ENCODE results near the gene CCDC126.

CCDC126 gene

DNA sequence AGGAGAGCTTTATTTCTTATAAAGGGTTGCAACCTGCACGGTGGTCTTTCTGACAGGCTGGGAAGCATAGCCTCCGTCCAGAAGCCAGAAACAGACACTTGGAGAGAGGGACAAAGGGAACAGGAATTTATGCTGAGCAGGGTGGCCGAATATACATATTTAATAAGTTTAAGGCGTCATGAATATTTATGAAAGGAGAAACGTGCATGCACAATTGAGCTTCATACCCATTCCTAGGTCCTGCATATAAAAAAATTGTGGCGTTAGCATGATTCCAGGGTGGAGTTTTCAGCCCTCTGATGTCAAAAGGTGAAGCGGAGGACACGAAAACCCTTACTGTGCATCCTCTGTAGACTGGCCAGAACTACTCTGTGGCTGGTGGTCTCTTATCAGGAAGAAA, 10.7 kb downstream of the CCDC126 start:
- H3K27ac ChIP-seq = no peak overlapping the region
- peaks cover 6% of the 10 kb centered on the region for H3K79me2 ChIP-seq
- H3K9ac ChIP-seq = no peak overlapping the region

DNA sequence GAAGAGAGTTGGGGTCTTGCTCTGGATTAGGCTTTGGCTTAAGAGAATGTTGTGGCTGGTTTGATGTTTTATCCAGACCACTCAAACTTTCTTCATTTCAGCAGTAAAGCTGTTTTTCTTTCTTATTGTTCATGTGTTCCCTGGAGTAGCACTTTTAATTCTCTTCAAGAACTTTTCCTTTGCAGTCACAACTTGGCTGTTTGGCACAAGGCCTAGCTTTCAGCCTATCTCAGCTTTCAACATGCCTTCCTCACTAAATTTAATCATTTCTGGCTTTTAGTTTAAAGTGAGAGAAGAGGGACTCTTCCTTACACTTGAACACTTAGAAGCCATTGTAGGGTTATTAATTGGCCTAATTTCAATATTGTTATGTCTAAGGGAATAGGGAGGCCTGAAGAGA, 18.1 kb downstream of the CCDC126 start:
- peaks cover 17% of the 10 kb centered on the region for H3K79me2 ChIP-seq
- H3K27ac ChIP-seq = no peak overlapping the region
- no peak overlapping the region for H2AFZ ChIP-seq
- H3K36me3 ChIP-seq (ENCODE audit: control insufficient read depth, insufficient read depth, low read length) = no peaks in the 10 kb centered on the region
- no peaks in the 10 kb centered on the region for H3K4me1 ChIP-seq
- TF ChIP-seq, protein P1, sequence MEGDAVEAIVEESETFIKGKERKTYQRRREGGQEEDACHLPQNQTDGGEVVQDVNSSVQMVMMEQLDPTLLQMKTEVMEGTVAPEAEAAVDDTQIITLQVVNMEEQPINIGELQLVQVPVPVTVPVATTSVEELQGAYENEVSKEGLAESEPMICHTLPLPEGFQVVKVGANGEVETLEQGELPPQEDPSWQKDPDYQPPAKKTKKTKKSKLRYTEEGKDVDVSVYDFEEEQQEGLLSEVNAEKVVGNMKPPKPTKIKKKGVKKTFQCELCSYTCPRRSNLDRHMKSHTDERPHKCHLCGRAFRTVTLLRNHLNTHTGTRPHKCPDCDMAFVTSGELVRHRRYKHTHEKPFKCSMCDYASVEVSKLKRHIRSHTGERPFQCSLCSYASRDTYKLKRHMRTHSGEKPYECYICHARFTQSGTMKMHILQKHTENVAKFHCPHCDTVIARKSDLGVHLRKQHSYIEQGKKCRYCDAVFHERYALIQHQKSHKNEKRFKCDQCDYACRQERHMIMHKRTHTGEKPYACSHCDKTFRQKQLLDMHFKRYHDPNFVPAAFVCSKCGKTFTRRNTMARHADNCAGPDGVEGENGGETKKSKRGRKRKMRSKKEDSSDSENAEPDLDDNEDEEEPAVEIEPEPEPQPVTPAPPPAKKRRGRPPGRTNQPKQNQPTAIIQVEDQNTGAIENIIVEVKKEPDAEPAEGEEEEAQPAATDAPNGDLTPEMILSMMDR (IDR thresholded peaks at IDR 0.05) = no peak
- no peak overlapping the region for H3K9ac ChIP-seq
- no peak overlapping the region for H3K4me3 ChIP-seq (ENCODE audit: low read depth, low read length)
- H3K9me3 ChIP-seq (ENCODE audit: control insufficient read depth, low read length) = no peaks in the 10 kb centered on the region
- H3K27me3 ChIP-seq (ENCODE audit: control insufficient read depth, insufficient read depth, low read length) = no peaks in the 10 kb centered on the region
- no peak overlapping the region for H3K4me2 ChIP-seq (ENCODE audit: low read length)

More for the DNA sequence above, 10.7 kb downstream of the CCDC126 start:
- Histone ChIP-seq H2AFZ (no peak overlapping the region), H3K4me3 (ENCODE audit: low read depth, low read length) (no peak overlapping the region), H3K4me2 (ENCODE audit: low read length) (no peak overlapping the region), H3K9me3 (ENCODE audit: control insufficient read depth, low read length) (no peaks in the 10 kb centered on the region), H3K27me3 (ENCODE audit: control insufficient read depth, insufficient read depth, low read length) (no peaks in the 10 kb centered on the region), H3K36me3 (ENCODE audit: control insufficient read depth, insufficient read depth, low read length) (no peaks in the 10 kb centered on the region), H3K4me1 (no peaks in the 10 kb centered on the region)
- TF ChIP-seq, protein P1 (IDR thresholded peaks at IDR 0.05) = no peak

DNA sequence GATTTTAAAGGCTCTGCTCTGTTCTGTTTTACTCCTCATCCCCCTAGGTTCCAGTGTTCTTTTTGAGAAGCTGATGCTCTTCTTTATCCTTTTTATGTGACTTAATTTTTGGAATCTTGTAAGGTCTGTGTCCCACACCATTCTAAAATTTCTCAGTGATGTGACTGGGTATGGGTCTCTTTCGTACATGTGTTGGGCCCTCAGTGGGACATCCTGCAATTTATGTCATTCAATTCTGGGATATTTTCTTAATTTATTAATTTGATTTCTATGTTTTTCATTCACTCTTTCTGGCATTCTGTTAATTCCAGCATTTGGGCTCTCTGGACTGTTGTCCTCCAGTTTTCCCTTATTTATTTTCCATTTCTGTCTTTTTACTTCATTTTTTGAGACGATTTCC, 19.4 kb downstream of the CCDC126 start:
- no peak overlapping the region for H3K4me3 ChIP-seq (ENCODE audit: low read depth, low read length)
- no peaks in the 10 kb centered on the region for H3K27me3 ChIP-seq (ENCODE audit: control insufficient read depth, insufficient read depth, low read length)
- no peak overlapping the region for H3K9ac ChIP-seq
- no peaks in the 10 kb centered on the region for H3K36me3 ChIP-seq (ENCODE audit: control insufficient read depth, insufficient read depth, low read length)
- no peak overlapping the region for H3K4me2 ChIP-seq (ENCODE audit: low read length)
- TF ChIP-seq, protein P1 (IDR thresholded peaks at IDR 0.05) = no peak
- H3K27ac ChIP-seq = no peak overlapping the region
- H2AFZ ChIP-seq = no peak overlapping the region
- H3K79me2 ChIP-seq = peaks cover 17% of the 10 kb centered on the region
- no peaks in the 10 kb centered on the region for H3K9me3 ChIP-seq (ENCODE audit: control insufficient read depth, low read length)
- no peaks in the 10 kb centered on the region for H3K4me1 ChIP-seq

DNA sequence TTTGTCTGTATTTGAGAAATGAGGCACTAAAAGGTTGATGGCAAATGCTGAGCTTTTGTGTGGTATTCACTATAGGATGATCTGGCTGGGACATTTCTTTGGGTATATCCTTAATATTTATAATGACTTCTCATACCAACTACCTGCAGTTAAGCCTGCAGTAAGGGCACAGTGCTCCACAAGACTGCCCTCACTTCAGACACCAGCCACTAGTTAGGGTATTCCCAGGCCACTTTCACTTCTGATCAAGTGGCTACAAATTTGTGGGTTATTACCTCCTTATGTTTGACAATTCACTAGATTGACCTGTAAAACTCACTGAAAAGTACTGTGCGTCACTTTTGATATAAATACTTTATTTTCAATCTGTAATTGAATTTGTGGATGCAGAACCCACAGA, 20.3 kb downstream of the CCDC126 start:
- Histone ChIP-seq H2AFZ (no peak overlapping the region), H3K4me2 (ENCODE audit: low read length) (no peak overlapping the region), H3K4me1 (no peaks in the 10 kb centered on the region), H3K27ac (no peak overlapping the region), H3K27me3 (ENCODE audit: control insufficient read depth, insufficient read depth, low read length) (no peaks in the 10 kb centered on the region), H3K9me3 (ENCODE audit: control insufficient read depth, low read length) (no peaks in the 10 kb centered on the region), H3K36me3 (ENCODE audit: control insufficient read depth, insufficient read depth, low read length) (no peaks in the 10 kb centered on the region), H3K79me2 (peaks cover 20% of the 10 kb centered on the region), H3K9ac (no peak overlapping the region), H3K4me3 (ENCODE audit: low read depth, low read length) (no peak overlapping the region)
- TF ChIP-seq, protein P1 (IDR thresholded peaks at IDR 0.05) = no peak

DNA sequence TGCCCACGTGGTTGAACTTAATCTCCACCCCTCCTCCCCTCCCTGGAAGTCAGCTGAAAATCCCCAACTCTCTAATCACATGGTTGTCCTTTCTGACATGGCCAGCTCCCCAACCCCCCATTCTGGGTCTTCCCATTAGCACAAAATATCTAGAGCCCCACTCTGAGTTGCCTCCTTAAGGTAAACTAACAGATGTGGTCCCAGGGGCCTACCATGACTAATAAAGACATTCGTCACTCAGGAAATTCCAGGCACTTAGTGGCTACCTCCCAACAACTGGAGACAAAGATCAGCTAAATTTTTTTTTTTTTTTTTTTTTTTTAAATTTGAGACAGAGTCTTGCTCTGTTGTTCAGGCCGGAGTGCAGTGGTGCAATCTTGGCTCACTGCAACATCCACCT, 21.1 kb downstream of the CCDC126 start:
- no peak overlapping the region for H3K9ac ChIP-seq
- H3K27me3 ChIP-seq (ENCODE audit: control insufficient read depth, insufficient read depth, low read length) = no peaks in the 10 kb centered on the region
- TF ChIP-seq, protein P1 (IDR thresholded peaks at IDR 0.05) = no peak
- no peak overlapping the region for H3K27ac ChIP-seq
- no peak overlapping the region for H3K4me3 ChIP-seq (ENCODE audit: low read depth, low read length)
- no peaks in the 10 kb centered on the region for H3K36me3 ChIP-seq (ENCODE audit: control insufficient read depth, insufficient read depth, low read length)
- peaks cover 19% of the 10 kb centered on the region for H3K79me2 ChIP-seq
- H3K4me1 ChIP-seq = no peaks in the 10 kb centered on the region
- H3K9me3 ChIP-seq (ENCODE audit: control insufficient read depth, low read length) = no peaks in the 10 kb centered on the region
- no peak overlapping the region for H2AFZ ChIP-seq
- H3K4me2 ChIP-seq (ENCODE audit: low read length) = no peak overlapping the region

Measured in parathyroid adenoma (tissue), 2 donors.